H1 (cell line): Measurements from ENCODE around the gene GTSE1. TPM values are rescaled to one million over a fixed set of nuclear protein-coding genes. Genes with fewer than 3 reads are reported as not detected.

Source experiments
- CTCF ChIA-PET: fragments of 300-600 bp; sonication (Branson Sonifier 250); formaldehyde crosslinking; loops from one replicate; lab custom pipeline; 2021; ENCODE audit not compliant: partially characterized antibody; lab: Charles Lee
- POLR2A ChIA-PET: fragments of 300-600 bp; sonication (Branson Sonifier 250); formaldehyde crosslinking; loops from one replicate; lab custom pipeline; 2021; ENCODE audit warnings: inconsistent platforms; ENCODE audit not compliant: partially characterized antibody; lab: Charles Lee
- DNase-seq, 2 experiments: peaks; one replicate each; pipeline versions ENCODE4 v3.0.0 to v3.0.0-alpha.2; 2010 to 2022; ENCODE audit warnings: low spot score in 2 of 2, low read depth in 1 of 2, mixed read lengths in 1 of 2
- FAIRE-seq: peaks from 2 replicates; lab custom pipeline; 2011; peaks lifted over from hg19 to GRCh38; lab: Jason Lieb, UNC
- H2AFZ ChIP-seq: 2 replicates; pipeline ENCODE4 v1.8.1; 2012; ENCODE audit warnings: low read length, inconsistent platforms
- H2AK5ac ChIP-seq: 2 replicates; pipeline ENCODE4 v1.6.1; 2013; ENCODE audit warnings: low read depth, low read length
- H2BK120ac ChIP-seq: replicated peaks from 2 replicates; pipeline ENCODE3; 2013; ENCODE audit warnings: low read depth, low read length, inconsistent platforms
- H2BK12ac ChIP-seq: 2 replicates; pipeline ENCODE4 v1.6.1; 2013; ENCODE audit warnings: low read depth, low read length
- H2BK15ac ChIP-seq: 2 replicates; pipeline ENCODE4 v1.6.1; 2013; ENCODE audit warnings: low read length
- H2BK20ac ChIP-seq: 2 replicates; pipeline ENCODE4 v1.6.1; 2013; ENCODE audit warnings: low read length
- H2BK5ac ChIP-seq: 2 replicates; pipeline ENCODE4 v1.6.1; 2013; ENCODE audit warnings: low read depth, low read length
- H3K14ac ChIP-seq: 2 replicates; pipeline ENCODE4 v1.6.1; 2013; ENCODE audit warnings: inconsistent platforms; ENCODE audit not compliant: insufficient read length
- H3K18ac ChIP-seq: 2 replicates; pipeline ENCODE4 v1.6.1; 2013; ENCODE audit warnings: low read length; ENCODE audit errors: extremely low read depth
- H3K23ac ChIP-seq: 2 replicates; pipeline ENCODE4 v1.6.1; 2013; ENCODE audit warnings: inconsistent platforms; ENCODE audit not compliant: insufficient read length
- H3K23me2 ChIP-seq: 2 replicates; pipeline ENCODE4 v1.6.1; 2013; ENCODE audit warnings: low read depth, low read length
- H3K27ac ChIP-seq: 2 replicates; pipeline ENCODE4 v1.6.1; 2011; ENCODE audit warnings: low read depth, low read length, inconsistent platforms
- H3K27me3 ChIP-seq, 4 experiments: replicated peaks in 1 of 4; 1 replicate in 1 of 4; 2 replicates in 3 of 4; pipeline versions ENCODE4 v1.6.1 to v1.8.1; 2011 to 2013; ENCODE audit warnings: low read length in 3 of 4, mild to moderate bottlenecking in 3 of 4, inconsistent platforms in 2 of 4, mixed read lengths in 2 of 4, moderate library complexity in 1 of 4; ENCODE audit not compliant: control insufficient read depth in 3 of 4, insufficient read depth in 3 of 4; ENCODE audit errors: extremely low read depth in 1 of 4
- H3K36me3 ChIP-seq, 4 experiments: 2 replicates each; pipeline versions ENCODE4 v1.6.1 to v1.8.1; 2011 to 2013; ENCODE audit warnings: mild to moderate bottlenecking in 4 of 4, low read length in 3 of 4, moderate library complexity in 2 of 4, control low read depth in 1 of 4, inconsistent platforms in 1 of 4; ENCODE audit not compliant: insufficient read depth in 4 of 4, control insufficient read depth in 2 of 4
- H3K4ac ChIP-seq: replicated peaks from 2 replicates; pipeline ENCODE3; 2013; ENCODE audit warnings: low read length, low read depth, mixed read lengths, inconsistent platforms; ENCODE audit not compliant: insufficient read length
- H3K4me1 ChIP-seq, 4 experiments: replicated peaks in 1 of 4; 1 replicate in 1 of 4; 2 replicates in 3 of 4; pipeline versions ENCODE4 v1.6.1 to v1.8.1; 2011 to 2013; ENCODE audit warnings: low read length in 3 of 4, inconsistent platforms in 2 of 4, mixed read lengths in 1 of 4; ENCODE audit not compliant: insufficient read depth in 4 of 4, control insufficient read depth in 3 of 4
- H3K4me2 ChIP-seq, 2 experiments: 2 replicates each; pipeline versions ENCODE4 v1.6.1 to v1.8.1; 2011 to 2013; ENCODE audit warnings: low read depth in 2 of 2, low read length in 2 of 2, control low read depth in 1 of 2, inconsistent platforms in 1 of 2, mild to moderate bottlenecking in 1 of 2; ENCODE audit not compliant: insufficient read depth in 1 of 2
- H3K4me3 ChIP-seq, 4 experiments: fragments of 200-600, 300-600 bp in 1 of 4; sonication (generic), shearing (Covaris generic), sonication (Bioruptor Twin) in 1 of 4; 2 replicates each; pipeline versions ENCODE4 v1.5.1 to v1.8.1; 2011 to 2016; ENCODE audit warnings: low read length in 4 of 4, low read depth in 3 of 4, control low read depth in 2 of 4, inconsistent platforms in 2 of 4, mild to moderate bottlenecking in 2 of 4, mixed read lengths in 1 of 4, moderate library complexity in 1 of 4; ENCODE audit not compliant: insufficient read depth in 2 of 4; ENCODE audit errors: extremely low read depth in 1 of 4
- H3K56ac ChIP-seq: replicated peaks from 2 replicates; pipeline ENCODE3; 2013; ENCODE audit warnings: low read depth, mild to moderate bottlenecking, mixed read lengths, low read length, inconsistent platforms; ENCODE audit not compliant: insufficient read length
- H3K79me1 ChIP-seq: 2 replicates; pipeline ENCODE4 v1.6.1; 2013; ENCODE audit warnings: low read depth, low read length, control low read depth
- H3K79me2 ChIP-seq, 2 experiments: 2 replicates each; pipeline versions ENCODE4 v1.6.1 to v1.8.1; 2012 to 2013; ENCODE audit warnings: low read length in 2 of 2, mild to moderate bottlenecking in 2 of 2, inconsistent platforms in 1 of 2; ENCODE audit not compliant: insufficient read depth in 2 of 2, control insufficient read depth in 1 of 2
- H3K9ac ChIP-seq, 4 experiments: replicated peaks in 1 of 4; 1 replicate in 1 of 4; 2 replicates in 3 of 4; pipeline versions ENCODE4 v1.6.1 to v1.8.1; 2011 to 2013; ENCODE audit warnings: low read depth in 3 of 4, low read length in 3 of 4, control low read depth in 2 of 4, mild to moderate bottlenecking in 2 of 4, moderate library complexity in 2 of 4, inconsistent platforms in 1 of 4; ENCODE audit errors: extremely low read depth in 1 of 4
- H3K9me3 ChIP-seq, 2 experiments: 2 replicates each; pipeline versions ENCODE4 v1.6.1 to v1.8.1; 2012 to 2013; ENCODE audit warnings: mild to moderate bottlenecking in 2 of 2, moderate library complexity in 2 of 2, control low read depth in 1 of 2, inconsistent platforms in 1 of 2, low read depth in 1 of 2, low read length in 1 of 2, mixed read lengths in 1 of 2; ENCODE audit not compliant: insufficient read depth in 2 of 2
- H4K20me1 ChIP-seq, 2 experiments: replicated peaks in 1 of 2; 2 replicates each; pipeline versions ENCODE3 to v1.8.1; 2011 to 2013; ENCODE audit warnings: inconsistent platforms in 2 of 2, low read length in 2 of 2, mild to moderate bottlenecking in 1 of 2; ENCODE audit not compliant: insufficient read depth in 2 of 2, control insufficient read depth in 1 of 2
- H4K5ac ChIP-seq: 2 replicates; pipeline ENCODE4 v1.6.1; 2013; ENCODE audit warnings: low read length, low read depth, mixed read lengths, inconsistent platforms; ENCODE audit not compliant: insufficient read length
- H4K8ac ChIP-seq: 2 replicates; pipeline ENCODE4 v1.8.0; 2013; ENCODE audit warnings: mild to moderate bottlenecking, moderate library complexity, low read length, inconsistent platforms; ENCODE audit not compliant: insufficient read depth; ENCODE audit errors: extremely low read depth
- H4K91ac ChIP-seq: replicated peaks from 2 replicates; pipeline ENCODE3; 2013; ENCODE audit warnings: low read length, mixed read lengths, inconsistent platforms; ENCODE audit not compliant: insufficient read length
- ATF3 ChIP-seq: IDR thresholded peaks from 2 replicates; pipeline ENCODE4 v1.6.1; 2011; ENCODE audit warnings: low read depth, mild to moderate bottlenecking, low read length; ENCODE audit not compliant: insufficient read depth
- CTCF ChIP-seq, 3 experiments: IDR thresholded peaks; 1 replicate in 2 of 3; 2 replicates in 1 of 3; pipeline versions ENCODE4 v1.5.1 to v1.6.1; 2011; ENCODE audit warnings: low read length in 3 of 3, mild to moderate bottlenecking in 3 of 3, inconsistent platforms in 2 of 3, low read depth in 1 of 3, moderate library complexity in 1 of 3; ENCODE audit not compliant: insufficient read depth in 1 of 3; ENCODE audit errors: control extremely low read depth in 1 of 3
- JUND ChIP-seq: IDR thresholded peaks from 2 replicates; pipeline ENCODE4 v1.6.1; 2011; ENCODE audit warnings: mild to moderate bottlenecking, improper control_type of control experiment, low read length
- RNF2 ChIP-seq: fragments of 200-900, 300-1000 bp; sonication (generic); IDR thresholded peaks from 2 replicates; pipeline ENCODE4 v1.7.1; 2016; ENCODE audit warnings: borderline replicate concordance, low read depth, mild to moderate bottlenecking, antibody characterized with exemption, low read length; ENCODE audit not compliant: poor library complexity, severe bottlenecking; ENCODE audit errors: missing control alignments
- SP2 ChIP-seq: IDR thresholded peaks from 2 replicates; pipeline ENCODE4 v1.6.1; 2012; ENCODE audit warnings: mild to moderate bottlenecking, low read length, inconsistent platforms
- TBP ChIP-seq: IDR thresholded peaks from 2 replicates; pipeline ENCODE4 v1.6.1; 2011; ENCODE audit warnings: low read depth, low read length, improper control_type of control experiment
- TEAD4 ChIP-seq: IDR thresholded peaks from 2 replicates; pipeline ENCODE4 v1.6.1; 2012; ENCODE audit warnings: low read depth, low read length, inconsistent platforms, mixed read lengths
- WGBS, 2 experiments: shearing (Covaris generic) in 1 of 2; methylation state at CpG; one replicate each; pipeline versions ENCODE4 v1.1.6 to v1.1.7; 2013 to 2015; ENCODE audit warnings: low lambda C conversion rate in 2 of 2, mixed read lengths in 2 of 2, inconsistent platforms in 1 of 2, low coverage in 1 of 2, missing lambda C conversion rate in 1 of 2; ENCODE audit not compliant: insufficient replicate concordance in 2 of 2, insufficient coverage in 1 of 2, insufficient read length in 1 of 2; ENCODE audit errors: extremely low coverage in 1 of 2, missing lambda C conversion rate in 1 of 2; 5-methylcytosine and 5-hydroxymethylcytosine counted together
- polyA plus RNA-seq, 7 experiments: library from polyadenylated mRNA; depleted of rRNA in 3 of 7; stranded (reverse) in 5 of 7; unstranded in 2 of 7; fragments of >200 nt in 5 of 7; fragments of 200-250 nt in 2 of 7; gene quantifications; 1 replicate in 5 of 7; 2 replicates in 1 of 7; 4 replicates in 1 of 7; pipeline versions ENCODE4 v1.2.1 to v1.2.3, GENCODE V29; 2011 to 2013; ENCODE audit warnings: missing spikeins in 2 of 7, mixed read lengths in 2 of 7
- total RNA-seq: library from RNA; stranded (reverse); fragmentation: NEBNext Ultra II Directional; extraction: Animal tissue kit (Norgen Biotek cat#: 25700); gene quantifications from 2 replicates; pipeline ENCODE4 v1.2.1, GENCODE V29; 2021

GTSE1 gene
- total and polyA plus RNA-seq, 2 of the 8 experiments (the other 6 are each of a cell fraction or from before 2014, with no cell fraction given): 17.5 to 38.6 TPM

- Histone ChIP-seq H2BK15ac (no peak overlapping the region), H3K27ac (no peak overlapping the region), H3K18ac (no peak overlapping the region), H2BK20ac (no peak overlapping the region), H3K4me2 (no peak overlapping the region), H3K9me3 (no peaks in the 10 kb centered on the region), H3K23me2 (no peaks in the 10 kb centered on the region), H3K79me2 (no peaks in the 10 kb centered on the region), H4K8ac (no peak overlapping the region), H4K91ac (no peak overlapping the region), H2BK12ac (no peak overlapping the region), H3K36me3 (peaks cover 3 to 15% (median 7%) of the 10 kb centered on the region in 4 experiments; a peak in 6 of 8 replicates), H3K9ac (no peak overlapping the region), H3K79me1 (no peaks in the 10 kb centered on the region), H4K5ac (no peak overlapping the region), H3K23ac (no peak overlapping the region), H3K56ac (no peak overlapping the region), H4K20me1 (peaks cover 0 to 3% of the 10 kb centered on the region in 2 experiments), H3K4me1 (no peaks in the 10 kb centered on the region), H2AK5ac (no peak overlapping the region), H2BK120ac (no peak overlapping the region), H3K14ac (no peak overlapping the region), H2AFZ (no peak overlapping the region), H3K4me3 (no peak overlapping the region), H3K27me3 (no peaks in the 10 kb centered on the region), H3K4ac (no peak overlapping the region), H2BK5ac (no peak overlapping the region)
- TF ChIP-seq TBP (no peak), JUND (no peak), TEAD4 (no peak), SP2 (no peak), RNF2 (no peak), CTCF (IDR thresholded peaks at IDR 0.05; ENCODE audit: control extremely low read depth in 1 of 3, insufficient read depth in 1 of 3, low read depth in 1 of 3, low read length in 3 of 3) (no peak), ATF3 (no peak)
- POLR2A ChIA-PET: interaction anchor here (2.4 kb wide), 1 partner anchor 11 kb away, joined by 13 read pairs; no protein-coding TSS in a partner anchor
- 90% methylated on average over 19 of the region's 19 CpGs; no CpG with 5 or more reads in 1 of the 2 experiments for WGBS, 2 experiments
- no peak for DNase-seq
- CTCF ChIA-PET: interaction anchor here (0.5 to 2.7 kb wide), 4 partner anchors 12 to 265 kb away, joined by 3 to 11 read pairs (median 3); no protein-coding TSS in a partner anchor
- FAIRE-seq: no peak
Measured at GRCh38 chr22:46280999-46281623, 15.6 kb upstream of the GTSE1 start.
